Thoracic aorta (tissue), 2 donors: Measurements from ENCODE around the gene SGPL1. TPM values are rescaled to one million over a fixed set of nuclear protein-coding genes. Genes with fewer than 3 reads are reported as not detected.

Experiments used
- ATAC-seq: fragments of 150-250 bp; one replicate; pipeline ENCODE4 v1.8.0; 2017; ENCODE audit warnings: low read depth; ENCODE audit not compliant: insufficient number of reproducible peaks, low FRiP score
- DNase-seq: peaks from one replicate; pipeline ENCODE4 v3.0.0-alpha.2; 2020; ENCODE audit warnings: low spot score
- H3K27ac ChIP-seq, 2 donors: fragments of 200-600 bp; sonication (generic); 1 replicate in 1 of 2; 2 replicates in 1 of 2; pipeline ENCODE4 v1.5.1; 2016; ENCODE audit warnings: mild to moderate bottlenecking in 2 of 2, moderate library complexity in 2 of 2
- H3K27me3 ChIP-seq: fragments of 200-600 bp; sonication (generic); replicated peaks from 2 replicates; pipeline ENCODE4 v1.6.0; 2016; ENCODE audit warnings: mild to moderate bottlenecking; ENCODE audit not compliant: insufficient read depth
- H3K36me3 ChIP-seq: fragments of 200-600 bp; sonication (generic); one replicate; pipeline ENCODE4 v1.5.1; 2016
- H3K4me1 ChIP-seq, 2 donors: fragments of 200-600 bp; sonication (generic); 1 replicate in 1 of 2; 2 replicates in 1 of 2; pipeline versions ENCODE4 v1.5.1 to v1.6.0; 2016; ENCODE audit warnings: low read depth in 2 of 2, mild to moderate bottlenecking in 1 of 2; ENCODE audit not compliant: control insufficient read depth in 1 of 2
- H3K4me3 ChIP-seq: fragments of 200-600 bp; sonication (generic); 2 replicates; pipeline ENCODE4 v1.5.1; 2016; ENCODE audit warnings: mild to moderate bottlenecking
- H3K9me3 ChIP-seq: fragments of 200-600 bp; sonication (generic); 2 replicates; pipeline ENCODE4 v1.5.1; 2016
- CTCF ChIP-seq: fragments of 200-600 bp; sonication (generic); IDR thresholded peaks from one replicate; pipeline ENCODE4 v1.5.1; 2019; ENCODE audit warnings: antibody characterized with exemption
- total RNA-seq, 2 donors: library from RNA; depleted of rRNA; stranded (reverse); fragments of >200 nt; gene quantifications; one replicate each; pipeline versions ENCODE4 v1.1.0 to v1.2.3, GENCODE V29; 2016

SGPL1 gene
- total RNA-seq, 2 donors from 2014 or later, result 15.0 to 26.0 TPM

- H3K4me1 ChIP-seq, result peaks cover 9 to 15% of the 10 kb centered on the region in 2 donors
- no peak overlapping the region for H3K4me3 ChIP-seq
- no peaks in the 10 kb centered on the region for H3K36me3 ChIP-seq
- ATAC-seq (no peak), DNase-seq (no peak)
- H3K27ac ChIP-seq, result no peak overlapping the region
- no peak for TF ChIP-seq CTCF
- no peaks in the 10 kb centered on the region for H3K9me3 ChIP-seq
- H3K27me3 ChIP-seq, result no peaks in the 10 kb centered on the region
Measured at GRCh38 chr10:70837660-70838059, 21.9 kb downstream of the SGPL1 start.

GRCh38 chr10:70838270-70838805 is 22.6 kb downstream of the SGPL1 start:
- ATAC-seq (no peak), DNase-seq (no peak)
- no peak overlapping the region for H3K27ac ChIP-seq
- H3K4me3 ChIP-seq, result no peak overlapping the region
- H3K27me3 ChIP-seq, result no peaks in the 10 kb centered on the region
- H3K9me3 ChIP-seq, result no peaks in the 10 kb centered on the region
- peaks cover 9 to 13% of the 10 kb centered on the region in 2 donors for H3K4me1 ChIP-seq
- H3K36me3 ChIP-seq, result no peaks in the 10 kb centered on the region
- no peak for TF ChIP-seq CTCF

GRCh38 chr10:70840836-70841235 is 25.1 kb downstream of the SGPL1 start:
- Histone ChIP-seq H3K4me1 (peaks cover 3 to 7% of the 10 kb centered on the region in 2 donors), H3K36me3 (peaks cover 13% of the 10 kb centered on the region), H3K9me3 (no peaks in the 10 kb centered on the region), H3K4me3 (no peak overlapping the region), H3K27me3 (no peaks in the 10 kb centered on the region), H3K27ac (no peak overlapping the region)
- ATAC-seq (no peak), DNase-seq (no peak)
- no peak for TF ChIP-seq CTCF

GRCh38 chr10:70843333-70843732 is 27.6 kb downstream of the SGPL1 start:
- no peaks in the 10 kb centered on the region for H3K27me3 ChIP-seq
- H3K9me3 ChIP-seq, result no peaks in the 10 kb centered on the region
- H3K27ac ChIP-seq, result no peak overlapping the region
- no peak overlapping the region for H3K4me3 ChIP-seq
- peaks cover 13% of the 10 kb centered on the region for H3K36me3 ChIP-seq
- ATAC-seq (no peak), DNase-seq (no peak)
- H3K4me1 ChIP-seq, result peaks cover 0 to 9% of the 10 kb centered on the region in 2 donors
- no peak for TF ChIP-seq CTCF

- H3K27me3 ChIP-seq, result no peaks in the 10 kb centered on the region
- no peaks in the 10 kb centered on the region for H3K9me3 ChIP-seq
- H3K4me3 ChIP-seq, result no peak overlapping the region
- TF ChIP-seq CTCF, result no peak
- no peak for DNase-seq
- H3K27ac ChIP-seq, result no peak overlapping the region
- no peak for ATAC-seq
- H3K36me3 ChIP-seq, result peaks cover 13% of the 10 kb centered on the region
- peaks cover 0 to 9% of the 10 kb centered on the region in 2 donors for H3K4me1 ChIP-seq
Measured at GRCh38 chr10:70843776-70844489, 28.2 kb downstream of the SGPL1 start.
